Central memory CD8-positive, alpha-beta T cell (primary cell): ENCODE measurements around the gene SUPT3H.

Experiments
- ATAC-seq: fragments of 150-1000 bp; cut with Tn5 transposase; replicated peaks from 2 replicates; pipeline ENCODE4 v1.10.0; 2022; ENCODE audit warnings: mild to moderate bottlenecking, moderate FRiP score, moderate number of reproducible peaks; ENCODE audit not compliant: poor library complexity, severe bottlenecking; ENCODE audit errors: extremely low read depth
- DNase-seq, 2 donors: peaks; one replicate each; pipeline ENCODE4 v3.0.0; 2021; ENCODE audit warnings: low spot score in 2 of 2
- H3K27ac Mint-ChIP-seq: one replicate; pipeline ENCODE4 v1.8.0; 2022; ENCODE audit warnings: low read depth, mild to moderate bottlenecking, moderate library complexity, mixed read lengths
- H3K27me3 Mint-ChIP-seq: one replicate; pipeline ENCODE4 v1.8.0; 2022; ENCODE audit warnings: mixed read lengths
- H3K36me3 Mint-ChIP-seq: one replicate; pipeline ENCODE4 v1.8.0; 2022; ENCODE audit warnings: mild to moderate bottlenecking, moderate library complexity, mixed read lengths; ENCODE audit not compliant: insufficient read depth
- H3K4me1 Mint-ChIP-seq: one replicate; pipeline ENCODE4 v1.8.0; 2022; ENCODE audit warnings: mixed read lengths
- H3K4me3 Mint-ChIP-seq: one replicate; pipeline ENCODE4 v1.8.0; 2022; ENCODE audit warnings: mild to moderate bottlenecking, moderate library complexity, mixed read lengths
- H3K9me3 Mint-ChIP-seq: one replicate; pipeline ENCODE4 v1.8.0; 2022; ENCODE audit warnings: mixed read lengths

The SUPT3H gene

DNA sequence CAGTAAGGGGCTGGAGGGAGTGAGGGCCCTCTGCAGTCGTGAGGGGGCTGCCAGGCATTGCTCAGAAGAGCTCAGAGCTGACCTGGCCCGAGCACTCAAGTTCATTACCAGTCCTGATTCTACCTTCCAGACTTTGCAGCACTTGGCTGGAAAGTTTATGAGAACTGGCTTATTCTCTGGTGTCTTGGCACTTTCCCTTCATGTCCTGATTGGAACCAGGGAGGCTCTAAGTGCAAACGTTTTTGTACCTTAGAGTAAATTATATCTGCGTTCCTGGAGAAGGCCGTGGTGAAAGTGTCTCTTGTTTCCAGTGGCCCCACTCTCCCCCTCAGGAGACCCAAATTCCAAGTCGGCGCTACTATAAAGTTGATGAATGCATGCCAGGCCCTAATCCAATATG, 587.9 kb downstream of the SUPT3H start:
- Mint-ChIP-seq H3K4me3 (no peak overlapping the region), H3K9me3 (no peaks in the 10 kb centered on the region), H3K4me1 (no peaks in the 10 kb centered on the region), H3K27ac (no peak overlapping the region), H3K27me3 (peaks cover 41% of the 10 kb centered on the region), H3K36me3 (no peaks in the 10 kb centered on the region)
- DNase-seq (no peak), ATAC-seq (no peak)

GRCh38 chr6:44789061-44789460, 588.7 kb downstream of the SUPT3H start:
- no peaks in the 10 kb centered on the region for H3K9me3 Mint-ChIP-seq
- no peaks in the 10 kb centered on the region for H3K36me3 Mint-ChIP-seq
- no peaks in the 10 kb centered on the region for H3K4me1 Mint-ChIP-seq
- H3K27ac Mint-ChIP-seq, result no peak overlapping the region
- ATAC-seq (no peak), DNase-seq (no peak)
- H3K27me3 Mint-ChIP-seq, result peaks cover 35% of the 10 kb centered on the region
- no peak overlapping the region for H3K4me3 Mint-ChIP-seq

DNA sequence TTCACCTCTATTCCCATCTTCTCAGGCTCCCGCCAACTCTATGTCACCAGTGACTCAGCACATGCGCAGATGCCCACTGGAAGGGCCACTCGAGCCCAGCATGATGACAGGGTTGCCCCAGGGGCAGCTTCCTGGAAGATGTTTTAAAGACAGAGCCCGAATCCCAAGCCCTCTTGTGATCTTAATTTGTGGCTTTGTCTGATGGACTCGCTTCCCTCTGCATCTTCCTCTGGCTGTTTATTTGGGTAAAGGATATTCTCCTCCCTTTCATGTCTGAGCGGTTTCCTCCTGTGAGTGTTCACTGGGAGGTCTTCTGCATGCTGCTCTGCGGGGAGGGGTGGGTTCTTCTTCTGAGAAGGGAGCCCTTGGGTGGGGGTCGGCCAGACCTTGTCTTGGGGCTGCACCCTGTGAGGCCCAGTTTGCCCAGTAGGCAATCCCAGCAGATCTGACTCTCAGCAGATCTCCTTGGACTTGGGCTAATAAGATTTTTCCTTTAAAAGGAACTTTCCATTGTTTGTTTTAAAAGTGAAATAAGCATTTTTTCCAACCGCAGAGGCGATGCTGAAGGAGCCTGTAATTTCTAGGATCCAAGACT, 589.2 kb downstream of the SUPT3H start:
- H3K36me3 Mint-ChIP-seq, result no peaks in the 10 kb centered on the region
- DNase-seq, result no peak
- no peaks in the 10 kb centered on the region for H3K9me3 Mint-ChIP-seq
- peaks cover 29% of the 10 kb centered on the region for H3K27me3 Mint-ChIP-seq
- H3K4me3 Mint-ChIP-seq, result no peak overlapping the region
- no peaks in the 10 kb centered on the region for H3K4me1 Mint-ChIP-seq
- ATAC-seq, result no peak
- H3K27ac Mint-ChIP-seq, result no peak overlapping the region

- H3K9me3 Mint-ChIP-seq, result no peaks in the 10 kb centered on the region
- H3K36me3 Mint-ChIP-seq, result no peaks in the 10 kb centered on the region
Observed at GRCh38 chr6:44787254-44787834, 590.4 kb downstream of the SUPT3H start.

GRCh38 chr6:44785130-44785529, 592.6 kb downstream of the SUPT3H start:
- Mint-ChIP-seq H3K27me3 (no peaks in the 10 kb centered on the region), H3K4me1 (no peaks in the 10 kb centered on the region), H3K9me3 (no peaks in the 10 kb centered on the region), H3K36me3 (no peaks in the 10 kb centered on the region), H3K4me3 (no peak overlapping the region), H3K27ac (no peak overlapping the region)
- ATAC-seq (no peak), DNase-seq (no peak)

More at GRCh38 chr6:44787254-44787834, 590.4 kb downstream of the SUPT3H start:
- Mint-ChIP-seq H3K4me3 (no peak overlapping the region), H3K27ac (no peak overlapping the region), H3K27me3 (peaks cover 18% of the 10 kb centered on the region), H3K4me1 (no peaks in the 10 kb centered on the region)
- no peak for ATAC-seq
- no peak for DNase-seq

DNA sequence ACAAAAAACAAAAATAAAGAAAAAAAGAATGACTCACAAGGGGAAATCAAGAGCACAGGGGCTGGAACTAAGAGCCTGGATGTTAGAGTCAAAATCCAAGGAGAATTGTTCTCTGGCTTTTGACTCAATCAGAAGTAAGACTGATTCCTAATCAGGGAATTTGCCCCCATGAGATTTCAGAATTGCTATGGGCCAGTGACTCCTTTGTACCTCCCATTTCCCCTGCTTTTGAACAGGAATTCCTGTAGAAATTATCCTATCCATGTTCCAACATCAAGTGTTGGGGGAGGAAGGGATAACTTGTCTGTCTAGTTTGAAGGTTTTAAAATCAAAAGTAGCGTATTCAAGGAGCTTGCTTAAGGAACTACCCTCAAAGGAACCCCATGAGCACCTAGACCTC, 593.5 kb downstream of the SUPT3H start:
- no peaks in the 10 kb centered on the region for H3K36me3 Mint-ChIP-seq
- no peak overlapping the region for H3K27ac Mint-ChIP-seq
- H3K9me3 Mint-ChIP-seq, result no peaks in the 10 kb centered on the region
- ATAC-seq (no peak), DNase-seq (no peak)
- no peaks in the 10 kb centered on the region for H3K4me1 Mint-ChIP-seq
- H3K4me3 Mint-ChIP-seq, result no peak overlapping the region
- no peaks in the 10 kb centered on the region for H3K27me3 Mint-ChIP-seq

DNA sequence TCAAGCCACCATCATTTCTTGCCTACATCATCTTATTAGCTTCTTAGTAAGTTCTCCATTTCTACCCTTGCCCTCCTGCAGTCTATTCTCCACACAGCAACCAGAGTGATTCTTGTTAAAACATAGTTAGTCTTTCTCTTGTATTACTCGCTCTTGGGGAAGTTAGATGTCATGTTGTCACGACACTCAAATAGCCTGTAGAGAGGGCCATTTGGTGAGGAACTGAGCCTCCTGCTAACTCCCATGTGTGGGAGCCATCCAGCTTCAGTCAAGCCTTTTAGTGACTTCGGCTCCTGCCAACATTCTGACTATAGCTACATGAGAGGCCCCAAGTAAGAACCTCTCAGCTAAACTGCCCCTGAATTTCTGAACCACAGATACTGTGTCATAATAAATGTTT, 594.8 kb downstream of the SUPT3H start:
- Mint-ChIP-seq H3K27me3 (no peaks in the 10 kb centered on the region), H3K36me3 (no peaks in the 10 kb centered on the region), H3K4me3 (no peak overlapping the region), H3K27ac (no peak overlapping the region), H3K9me3 (no peaks in the 10 kb centered on the region), H3K4me1 (no peaks in the 10 kb centered on the region)
- DNase-seq (no peak), ATAC-seq (no peak)

GRCh38 chr6:44781912-44782597, 595.7 kb downstream of the SUPT3H start:
- no peak overlapping the region for H3K27ac Mint-ChIP-seq
- DNase-seq, result no peak
- no peaks in the 10 kb centered on the region for H3K36me3 Mint-ChIP-seq
- no peaks in the 10 kb centered on the region for H3K9me3 Mint-ChIP-seq
- H3K4me3 Mint-ChIP-seq, result no peak overlapping the region
- ATAC-seq, result no peak
- H3K27me3 Mint-ChIP-seq, result no peaks in the 10 kb centered on the region
- no peaks in the 10 kb centered on the region for H3K4me1 Mint-ChIP-seq

DNA sequence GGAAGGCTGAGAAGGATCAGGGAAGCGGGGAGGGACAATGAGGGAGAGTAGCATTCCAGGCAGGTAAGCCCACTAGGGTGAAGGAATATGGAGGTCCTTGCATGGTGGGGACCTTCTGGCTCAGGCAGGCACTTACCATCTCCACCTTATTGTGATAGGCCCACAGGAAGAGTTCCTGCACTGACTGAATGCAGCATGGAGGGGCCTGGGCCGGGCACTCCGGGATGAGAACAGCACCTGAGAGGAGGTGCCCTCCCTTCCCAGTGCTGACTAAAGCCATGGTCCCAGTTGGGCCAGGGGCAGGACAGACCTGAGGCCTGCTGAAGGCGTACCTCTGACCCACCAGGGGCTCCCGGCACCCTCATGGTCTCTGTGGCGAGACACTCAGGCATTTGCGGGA, 597.6 kb downstream of the SUPT3H start:
- Mint-ChIP-seq H3K36me3 (no peaks in the 10 kb centered on the region), H3K27me3 (no peaks in the 10 kb centered on the region), H3K4me3 (no peak overlapping the region), H3K4me1 (no peaks in the 10 kb centered on the region), H3K9me3 (no peaks in the 10 kb centered on the region), H3K27ac (no peak overlapping the region)
- DNase-seq (no peak), ATAC-seq (no peak)

DNA sequence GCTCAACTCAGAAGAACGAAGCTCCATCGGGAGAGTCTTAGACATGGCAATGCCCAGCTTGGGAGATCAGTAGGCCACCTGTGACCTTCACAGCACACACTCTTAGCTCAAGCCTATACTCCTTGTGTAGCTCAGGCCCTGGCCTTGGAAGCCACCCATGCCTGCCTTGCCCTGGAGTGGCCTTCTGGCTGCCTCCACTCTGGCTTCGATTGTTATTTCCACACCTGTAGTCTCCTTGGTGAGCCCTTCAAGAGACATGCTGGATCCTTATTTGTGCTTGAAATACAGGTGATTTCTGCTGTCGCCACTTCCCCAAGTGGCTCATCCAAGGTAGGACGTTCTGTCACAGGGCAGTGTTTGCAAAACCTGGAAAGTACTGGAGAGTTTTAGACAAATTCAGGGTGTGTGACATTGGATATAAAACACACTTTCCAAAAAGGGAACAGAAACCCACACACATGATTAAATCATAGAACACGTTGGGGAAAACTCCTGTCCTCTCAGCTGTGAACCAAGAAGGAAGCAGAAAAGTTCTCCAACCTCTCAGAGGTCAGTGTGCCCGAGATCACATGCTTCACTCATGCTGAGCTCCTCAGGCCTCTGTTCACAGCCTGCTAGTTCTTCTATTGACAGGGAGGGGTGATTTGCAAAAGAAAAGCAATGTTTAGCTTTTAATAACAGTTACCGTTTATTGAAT, 598.5 kb downstream of the SUPT3H start:
- Mint-ChIP-seq H3K27ac (no peak overlapping the region), H3K36me3 (no peaks in the 10 kb centered on the region)
- no peak for ATAC-seq

More for the DNA sequence above, 598.5 kb downstream of the SUPT3H start:
- H3K27me3 Mint-ChIP-seq, result no peaks in the 10 kb centered on the region
- DNase-seq, result no peak
- H3K9me3 Mint-ChIP-seq, result no peaks in the 10 kb centered on the region
- H3K4me1 Mint-ChIP-seq, result no peaks in the 10 kb centered on the region
- H3K4me3 Mint-ChIP-seq, result no peak overlapping the region
